Kidney epithelial cell (primary cell): ENCODE results near the gene GPSM1. TPM values are rescaled to one million over a fixed set of nuclear protein-coding genes. Genes with fewer than 3 reads are reported as not detected.
"Not testable (repeated sequence)": the region's sequence is repeated elsewhere in the genome, so short reads cannot be mapped to it uniquely, and the experiment has no call there.

Experiments
- DNase-seq: peaks from one replicate; pipeline ENCODE4 v3.0.0-alpha.2; 2010; ENCODE audit warnings: low read depth
- H3K27me3 ChIP-seq: 2 replicates; pipeline ENCODE4 v1.6.0; 2011; ENCODE audit warnings: low read length; ENCODE audit not compliant: control insufficient read depth, insufficient read depth
- H3K36me3 ChIP-seq: 2 replicates; pipeline ENCODE4 v1.5.1; 2011; ENCODE audit warnings: low read length; ENCODE audit not compliant: control insufficient read depth, insufficient read depth
- H3K4me3 ChIP-seq: 2 replicates; pipeline ENCODE4 v1.5.1; 2011; ENCODE audit warnings: low read depth, mild to moderate bottlenecking, control low read depth, low read length
- CTCF ChIP-seq: IDR thresholded peaks from 2 replicates; pipeline ENCODE4 v1.5.1; 2011; ENCODE audit warnings: mild to moderate bottlenecking, moderate library complexity, low read length, control low read depth, inconsistent platforms; ENCODE audit not compliant: insufficient read depth, poor library complexity, severe bottlenecking
- total RNA-seq: library from RNA; depleted of rRNA; stranded (reverse); fragments of >200 nt; gene quantifications from 2 replicates; pipeline ENCODE4 v1.2.3, GENCODE V29; 2015

Gene GPSM1
- total RNA-seq, 1 donor from 2014 or later = 31.8 TPM

DNA sequence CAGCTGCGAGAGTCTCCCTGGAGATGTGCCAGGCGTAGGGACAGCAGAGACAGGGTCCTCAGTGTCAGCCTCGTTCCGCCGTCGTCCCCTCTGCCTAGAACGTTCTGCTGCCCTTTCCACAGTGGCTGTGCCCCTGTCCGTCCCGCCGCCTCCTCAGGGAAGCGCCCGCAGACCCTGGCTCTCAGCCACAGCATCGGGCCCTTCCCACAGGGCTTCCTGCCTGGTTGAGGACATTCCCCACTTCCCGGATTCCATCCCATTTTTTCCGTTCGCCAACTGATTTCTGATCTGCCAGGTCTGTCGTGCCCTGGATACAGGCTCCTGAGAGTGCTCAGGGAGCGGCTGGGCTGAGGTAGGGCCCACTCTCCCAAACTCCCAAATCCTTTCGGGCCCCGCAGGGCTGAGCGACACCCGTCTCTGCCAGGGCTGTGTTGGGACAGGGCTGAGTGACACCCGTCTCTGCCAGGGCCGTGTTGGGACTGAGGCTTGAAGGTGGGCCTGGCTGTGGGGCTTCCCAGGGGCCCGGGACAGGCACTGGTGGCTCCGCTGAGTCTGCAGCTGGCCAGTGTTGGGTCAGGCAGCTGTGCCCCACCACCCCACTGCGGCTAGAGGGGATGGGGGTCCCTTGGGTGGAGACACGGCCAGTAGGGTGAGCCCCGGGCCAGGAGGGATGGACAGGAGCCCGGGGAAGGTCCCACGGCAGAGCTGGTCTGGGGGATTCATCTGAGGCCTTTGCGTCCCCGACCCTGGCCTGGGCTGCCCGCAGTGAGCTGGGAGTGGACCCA is 20.3 kb downstream of the GPSM1 start:
- no peak for DNase-seq
- H3K27me3 ChIP-seq = peaks cover 9% of the 10 kb centered on the region
- no peaks in the 10 kb centered on the region for H3K36me3 ChIP-seq
- no peak overlapping the region for H3K4me3 ChIP-seq
- TF ChIP-seq CTCF = no peak

DNA sequence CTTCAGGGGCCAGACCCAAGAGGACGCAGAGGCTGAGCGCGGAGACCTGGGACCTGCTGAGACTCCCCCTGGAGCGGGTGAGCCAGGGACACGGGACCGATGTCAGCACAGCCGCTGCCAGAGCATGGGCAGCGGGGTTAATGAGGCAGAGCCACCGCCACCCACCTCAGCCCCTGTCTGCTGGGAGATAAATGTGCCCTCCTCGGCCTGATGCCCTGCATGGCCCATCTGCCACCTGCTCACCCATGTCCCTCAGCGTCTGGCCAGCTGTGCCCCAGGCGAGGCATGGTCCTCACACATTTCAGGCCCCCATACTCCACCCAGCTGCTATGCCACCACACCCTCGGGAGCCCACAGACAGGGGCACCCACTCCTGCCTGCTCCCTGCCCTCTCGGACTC is 21.4 kb downstream of the GPSM1 start:
- TF ChIP-seq CTCF = no peak
- DNase-seq = no peak
- no peaks in the 10 kb centered on the region for H3K36me3 ChIP-seq
- H3K4me3 ChIP-seq = no peak overlapping the region
- peaks cover 9% of the 10 kb centered on the region for H3K27me3 ChIP-seq

GRCh38 chr9:136349546-136349945 is 22.2 kb downstream of the GPSM1 start:
- TF ChIP-seq CTCF = no peak
- Histone ChIP-seq H3K27me3 (peaks cover 9% of the 10 kb centered on the region), H3K4me3 (no peak overlapping the region), H3K36me3 (no peaks in the 10 kb centered on the region)
- no peak for DNase-seq

GRCh38 chr9:136351252-136351800 is 24.0 kb downstream of the GPSM1 start:
- H3K27me3 ChIP-seq = peaks cover 9% of the 10 kb centered on the region
- no peaks in the 10 kb centered on the region for H3K36me3 ChIP-seq
- H3K4me3 ChIP-seq = no peak overlapping the region
- TF ChIP-seq CTCF = no peak
- DNase-seq = no peak

DNA sequence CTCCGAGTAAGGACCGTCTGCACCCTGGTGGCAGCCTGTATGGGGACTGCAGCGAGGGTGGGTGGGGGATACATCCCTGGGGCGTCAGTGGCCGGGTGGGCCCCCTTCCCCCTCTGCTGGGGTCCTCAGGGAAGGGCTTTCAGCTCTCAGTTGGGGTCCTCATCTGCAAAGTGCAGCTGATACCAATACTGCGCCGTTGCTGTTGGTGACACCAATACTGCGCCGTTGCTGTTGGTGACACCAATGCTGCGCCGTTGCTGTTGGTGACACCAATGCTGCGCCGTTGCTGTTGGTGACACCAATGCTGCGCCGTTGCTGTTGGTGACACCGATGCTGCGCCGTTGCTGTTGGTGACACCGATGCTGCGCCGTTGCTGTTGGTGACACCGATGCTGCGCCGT is 24.5 kb downstream of the GPSM1 start:
- not testable (repeated sequence) for H3K4me3 ChIP-seq, H3K36me3 ChIP-seq

GRCh38 chr9:136352682-136353081 is 25.3 kb downstream of the GPSM1 start:
- H3K36me3 ChIP-seq = no peaks in the 10 kb centered on the region
- H3K4me3 ChIP-seq = no peak overlapping the region
- no peak for TF ChIP-seq CTCF
- no peak for DNase-seq
- H3K27me3 ChIP-seq = peaks cover 9% of the 10 kb centered on the region

More for the DNA sequence above, 24.5 kb downstream of the GPSM1 start:
- not testable (repeated sequence) for H3K27me3 ChIP-seq, DNase-seq
